ENCODE data around the gene CNTLN. TPM values are rescaled to one million over a fixed set of nuclear protein-coding genes. Genes with fewer than 3 reads are reported as not detected.

CNTLN gene
- total RNA-seq, 1 experiment from 2014 or later: 7.8 TPM

GRCh38 chr9:17116400-17116837, 18.4 kb upstream of the CNTLN start:
- no TSS peak for BruUV-seq (replicated peaks)
- no peak overlapping the region for H3K4me3 Mint-ChIP-seq (ENCODE audit: unreplicated experiment)
- CTCF ChIA-PET: no interaction called here

GRCh38 chr9:17117372-17117771, 17.5 kb upstream of the CNTLN start:
- no peaks in the 10 kb centered on the region for H3K27me3 ChIP-seq (replicated peaks; ENCODE audit: control insufficient read depth, insufficient read depth, low read length)
- H3K4me3 ChIP-seq (ENCODE audit: low read depth, low read length): no peak overlapping the region
- CTCF ChIA-PET: no interaction called here
- no peaks in the 10 kb centered on the region for H3K36me3 ChIP-seq (ENCODE audit: control insufficient read depth, insufficient read depth, low read length)
- peaks cover 7% of the 10 kb centered on the region for H3K27me3 Mint-ChIP-seq (ENCODE audit: insufficient read depth, unreplicated experiment)
- TF ChIP-seq, protein P1, sequence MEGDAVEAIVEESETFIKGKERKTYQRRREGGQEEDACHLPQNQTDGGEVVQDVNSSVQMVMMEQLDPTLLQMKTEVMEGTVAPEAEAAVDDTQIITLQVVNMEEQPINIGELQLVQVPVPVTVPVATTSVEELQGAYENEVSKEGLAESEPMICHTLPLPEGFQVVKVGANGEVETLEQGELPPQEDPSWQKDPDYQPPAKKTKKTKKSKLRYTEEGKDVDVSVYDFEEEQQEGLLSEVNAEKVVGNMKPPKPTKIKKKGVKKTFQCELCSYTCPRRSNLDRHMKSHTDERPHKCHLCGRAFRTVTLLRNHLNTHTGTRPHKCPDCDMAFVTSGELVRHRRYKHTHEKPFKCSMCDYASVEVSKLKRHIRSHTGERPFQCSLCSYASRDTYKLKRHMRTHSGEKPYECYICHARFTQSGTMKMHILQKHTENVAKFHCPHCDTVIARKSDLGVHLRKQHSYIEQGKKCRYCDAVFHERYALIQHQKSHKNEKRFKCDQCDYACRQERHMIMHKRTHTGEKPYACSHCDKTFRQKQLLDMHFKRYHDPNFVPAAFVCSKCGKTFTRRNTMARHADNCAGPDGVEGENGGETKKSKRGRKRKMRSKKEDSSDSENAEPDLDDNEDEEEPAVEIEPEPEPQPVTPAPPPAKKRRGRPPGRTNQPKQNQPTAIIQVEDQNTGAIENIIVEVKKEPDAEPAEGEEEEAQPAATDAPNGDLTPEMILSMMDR (IDR thresholded peaks at IDR 0.05; ENCODE audit: insufficient read depth in 1 of 2, low read depth in 1 of 2, low read length in 1 of 2, severe bottlenecking in 1 of 2, unreplicated experiment in 1 of 2): no peak
- BruUV-seq (replicated peaks): no TSS peak
- no peak overlapping the region for H3K4me3 Mint-ChIP-seq (ENCODE audit: unreplicated experiment)
- intact Hi-C loops (cut with micrococcal nuclease; ENCODE audit: unreplicated experiment): loop anchor here (5.0 kb wide), 1 partner anchor 175 kb away; no protein-coding TSS in a partner anchor
- H3K27ac Mint-ChIP-seq (ENCODE audit: unreplicated experiment): no peak overlapping the region
- H3K9me3 ChIP-seq: no peaks in the 10 kb centered on the region
- no peaks in the 10 kb centered on the region for H3K4me1 ChIP-seq
- DNase-seq: no peak
- no peaks in the 10 kb centered on the region for H3K4me1 Mint-ChIP-seq (ENCODE audit: low read depth, unreplicated experiment)
- no peaks in the 10 kb centered on the region for H3K36me3 Mint-ChIP-seq (ENCODE audit: insufficient read depth, unreplicated experiment)
- POLR2A ChIA-PET: no interaction called here
- H3K9me3 Mint-ChIP-seq (ENCODE audit: unreplicated experiment): no peaks in the 10 kb centered on the region

More at GRCh38 chr9:17116400-17116837, 18.4 kb upstream of the CNTLN start:
- no peaks in the 10 kb centered on the region for H3K36me3 ChIP-seq (ENCODE audit: control insufficient read depth, insufficient read depth, low read length)
- intact Hi-C loops (cut with micrococcal nuclease; ENCODE audit: unreplicated experiment): loop anchor here (1.0 to 5.0 kb wide), 2 partner anchors 176 to 347 kb away; no protein-coding TSS in a partner anchor
- H3K4me3 ChIP-seq (ENCODE audit: low read depth, low read length): no peak overlapping the region
- no peak overlapping the region for H3K27ac Mint-ChIP-seq (ENCODE audit: unreplicated experiment)
- peaks cover 3% of the 10 kb centered on the region for H3K27me3 Mint-ChIP-seq (ENCODE audit: insufficient read depth, unreplicated experiment)
- no peaks in the 10 kb centered on the region for H3K9me3 Mint-ChIP-seq (ENCODE audit: unreplicated experiment)
- no peaks in the 10 kb centered on the region for H3K36me3 Mint-ChIP-seq (ENCODE audit: insufficient read depth, unreplicated experiment)
- H3K4me1 ChIP-seq: no peaks in the 10 kb centered on the region
- TF ChIP-seq, protein P1 (IDR thresholded peaks at IDR 0.05; ENCODE audit: insufficient read depth in 1 of 2, low read depth in 1 of 2, low read length in 1 of 2, severe bottlenecking in 1 of 2, unreplicated experiment in 1 of 2): peak in 1 of 2 experiments; percentile 33
- DNase-seq: peak in 1 of 2 experiments; percentile 6
- H3K9me3 ChIP-seq: no peaks in the 10 kb centered on the region
- POLR2A ChIA-PET: no interaction called here
- no peaks in the 10 kb centered on the region for H3K4me1 Mint-ChIP-seq (ENCODE audit: low read depth, unreplicated experiment)
- no peaks in the 10 kb centered on the region for H3K27me3 ChIP-seq (replicated peaks; ENCODE audit: control insufficient read depth, insufficient read depth, low read length)

DNA sequence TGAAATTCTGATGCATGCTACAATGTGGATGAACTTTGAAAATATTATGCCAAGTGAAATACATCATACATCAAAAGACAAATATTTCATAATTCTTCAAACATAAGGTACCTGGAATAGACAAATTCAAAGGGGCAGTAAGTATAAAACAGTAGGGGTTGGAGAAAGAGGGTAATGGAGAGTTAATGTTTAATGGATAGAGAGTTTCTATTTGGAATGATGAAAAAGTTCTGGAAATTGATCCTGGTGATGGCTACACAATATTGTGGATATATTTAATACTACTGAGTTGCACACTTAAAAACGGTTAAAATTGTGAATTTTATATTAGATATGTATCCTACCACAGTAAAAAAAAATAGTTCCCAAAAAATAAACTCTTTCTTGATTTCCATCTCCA, 14.6 kb upstream of the CNTLN start:
- DNase-seq: no peak
- ChIA-PET POLR2A (no interaction called here), CTCF (no interaction called here)
- BruUV-seq (replicated peaks): no TSS peak
- Histone ChIP-seq H3K27me3 (replicated peaks; ENCODE audit: control insufficient read depth, insufficient read depth, low read length) (no peaks in the 10 kb centered on the region), H3K36me3 (ENCODE audit: control insufficient read depth, insufficient read depth, low read length) (no peaks in the 10 kb centered on the region), H3K4me1 (no peaks in the 10 kb centered on the region), H3K4me3 (ENCODE audit: low read depth, low read length) (no peak overlapping the region), H3K9me3 (no peaks in the 10 kb centered on the region)
- TF ChIP-seq, protein P1 (IDR thresholded peaks at IDR 0.05; ENCODE audit: insufficient read depth in 1 of 2, low read depth in 1 of 2, low read length in 1 of 2, severe bottlenecking in 1 of 2, unreplicated experiment in 1 of 2): no peak
- H3K27ac Mint-ChIP-seq (ENCODE audit: unreplicated experiment): no peak overlapping the region
- no peak overlapping the region for H3K4me3 Mint-ChIP-seq (ENCODE audit: unreplicated experiment)
- no peaks in the 10 kb centered on the region for H3K9me3 Mint-ChIP-seq (ENCODE audit: unreplicated experiment)
- no peaks in the 10 kb centered on the region for H3K4me1 Mint-ChIP-seq (ENCODE audit: low read depth, unreplicated experiment)
- no peaks in the 10 kb centered on the region for H3K36me3 Mint-ChIP-seq (ENCODE audit: insufficient read depth, unreplicated experiment)
- H3K27me3 Mint-ChIP-seq (ENCODE audit: insufficient read depth, unreplicated experiment): peaks cover 7% of the 10 kb centered on the region
- intact Hi-C loops (cut with micrococcal nuclease; ENCODE audit: unreplicated experiment): no loop called here
